ENCODE results near the gene CCDC70. TPM values are rescaled to one million over a fixed set of nuclear protein-coding genes. Genes with fewer than 3 reads are reported as not detected.

The CCDC70 gene
- total RNA-seq (2022) (not detected in 2 replicates), Bru-seq, nascent RNA (not detected), BruChase-seq, experiment 1, labeled RNA remaining after a 6-hour chase (not detected), BruChase-seq, experiment 2, labeled RNA remaining after a 2-hour chase (percentile 9 among the genes with signal in this experiment)
- long read RNA-seq: 0 reads

DNA sequence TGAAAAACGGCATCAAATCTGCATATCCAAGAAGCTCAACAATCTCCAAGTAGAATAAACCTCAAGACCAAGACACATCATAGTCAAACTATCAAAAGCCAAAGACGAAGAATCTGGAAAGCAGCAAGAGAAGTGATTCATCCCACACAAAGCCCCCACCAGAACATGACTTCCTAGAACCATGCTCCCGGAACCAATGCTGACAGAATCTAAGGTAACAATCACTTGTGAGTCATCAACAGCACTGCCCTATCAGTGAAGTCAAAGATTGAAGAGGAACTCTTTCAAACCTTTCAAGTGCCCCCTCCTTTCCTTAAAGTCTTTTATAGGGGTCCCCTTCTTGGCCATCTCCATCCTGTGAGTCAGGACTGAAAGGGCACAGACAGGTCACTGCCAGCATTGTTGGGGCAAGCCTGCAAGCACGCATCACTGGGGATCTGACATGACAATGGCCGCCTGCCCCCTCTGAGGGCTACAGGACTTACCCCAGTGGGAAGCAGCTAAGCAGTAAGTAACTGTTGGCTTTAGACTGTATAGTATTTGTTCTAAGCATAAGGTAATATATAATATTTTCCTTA is at the start of gene CCDC70:
Gene CCDC70 (plus strand): TSS at position 247 of the 578 bp plus-strand sequence. CDS start 3,443 bp downstream, outside the sequence.
- no peaks in the 10 kb centered on the region for H3K4me1 Mint-ChIP-seq (ENCODE audit: insufficient read depth, unreplicated experiment)
- TF ChIP-seq, protein P1, sequence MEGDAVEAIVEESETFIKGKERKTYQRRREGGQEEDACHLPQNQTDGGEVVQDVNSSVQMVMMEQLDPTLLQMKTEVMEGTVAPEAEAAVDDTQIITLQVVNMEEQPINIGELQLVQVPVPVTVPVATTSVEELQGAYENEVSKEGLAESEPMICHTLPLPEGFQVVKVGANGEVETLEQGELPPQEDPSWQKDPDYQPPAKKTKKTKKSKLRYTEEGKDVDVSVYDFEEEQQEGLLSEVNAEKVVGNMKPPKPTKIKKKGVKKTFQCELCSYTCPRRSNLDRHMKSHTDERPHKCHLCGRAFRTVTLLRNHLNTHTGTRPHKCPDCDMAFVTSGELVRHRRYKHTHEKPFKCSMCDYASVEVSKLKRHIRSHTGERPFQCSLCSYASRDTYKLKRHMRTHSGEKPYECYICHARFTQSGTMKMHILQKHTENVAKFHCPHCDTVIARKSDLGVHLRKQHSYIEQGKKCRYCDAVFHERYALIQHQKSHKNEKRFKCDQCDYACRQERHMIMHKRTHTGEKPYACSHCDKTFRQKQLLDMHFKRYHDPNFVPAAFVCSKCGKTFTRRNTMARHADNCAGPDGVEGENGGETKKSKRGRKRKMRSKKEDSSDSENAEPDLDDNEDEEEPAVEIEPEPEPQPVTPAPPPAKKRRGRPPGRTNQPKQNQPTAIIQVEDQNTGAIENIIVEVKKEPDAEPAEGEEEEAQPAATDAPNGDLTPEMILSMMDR (IDR thresholded peaks at IDR 0.05; ENCODE audit: unreplicated experiment): no peak
- POLR2A ChIA-PET: no interaction called here
- intact Hi-C loops (cut with micrococcal nuclease): no loop called here
- no peak within 1 kb of the TSS for H3K4me3 Mint-ChIP-seq (ENCODE audit: unreplicated experiment)
- no peaks in the 10 kb centered on the region for H3K36me3 Mint-ChIP-seq (ENCODE audit: insufficient read depth, unreplicated experiment)
- CTCF ChIA-PET: interaction anchor here (0.8 to 1.3 kb wide), 5 partner anchors 10 to 130 kb away, joined by 3 to 4 read pairs (median 3); no protein-coding TSS in a partner anchor
- H3K27ac Mint-ChIP-seq (ENCODE audit: low read depth, unreplicated experiment): no peak within 1 kb of the TSS
- peak; percentile 21 for DNase-seq (ENCODE audit: unreplicated experiment)
- BruUV-seq (replicated peaks): no TSS peak
- H3K9me3 Mint-ChIP-seq (ENCODE audit: unreplicated experiment): no peaks in the 10 kb centered on the region
- no peaks in the 10 kb centered on the region for H3K27me3 Mint-ChIP-seq (ENCODE audit: insufficient read depth, unreplicated experiment)

DNA sequence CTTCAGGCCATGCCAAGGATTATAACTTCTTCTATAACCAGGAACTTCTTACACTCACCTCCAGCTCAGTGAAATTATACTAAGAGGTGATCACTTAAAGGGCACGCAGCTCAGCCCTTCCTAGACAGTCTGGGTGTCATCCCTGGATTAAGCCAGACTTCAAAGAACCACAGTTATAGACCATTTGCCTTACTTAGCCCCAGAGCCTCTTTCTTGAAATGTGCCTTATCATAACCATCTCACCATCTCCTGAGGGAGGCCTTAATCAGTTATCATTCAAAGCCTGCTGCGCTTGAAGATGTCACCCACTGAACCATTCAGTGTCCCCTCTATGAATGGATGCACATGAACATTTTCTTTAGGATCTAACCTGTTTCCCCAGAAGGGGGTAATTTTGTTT is 47.7 kb upstream of the CCDC70 start:
- intact Hi-C loops (cut with micrococcal nuclease): loop anchor here (2.0 kb wide), 1 partner anchor 19 kb away; no protein-coding TSS in a partner anchor
- Mint-ChIP-seq H3K4me1 (ENCODE audit: insufficient read depth, unreplicated experiment) (peaks cover 15% of the 10 kb centered on the region), H3K27me3 (ENCODE audit: insufficient read depth, unreplicated experiment) (peaks cover 29% of the 10 kb centered on the region), H3K36me3 (ENCODE audit: insufficient read depth, unreplicated experiment) (no peaks in the 10 kb centered on the region), H3K4me3 (ENCODE audit: unreplicated experiment) (no peak overlapping the region), H3K27ac (ENCODE audit: low read depth, unreplicated experiment) (no peak overlapping the region), H3K9me3 (ENCODE audit: unreplicated experiment) (no peaks in the 10 kb centered on the region)
- POLR2A ChIA-PET: no interaction called here
- no TSS peak for BruUV-seq (replicated peaks)
- TF ChIP-seq, protein P1 (IDR thresholded peaks at IDR 0.05; ENCODE audit: unreplicated experiment): no peak
- CTCF ChIA-PET: interaction anchor here (0.6 to 4.6 kb wide), 25 partner anchors 9 to 690 kb away, joined by 3 to 69 read pairs (median 4); partner anchors contain the start of genes CCDC70 and NEK5
- DNase-seq (ENCODE audit: unreplicated experiment): no peak

DNA sequence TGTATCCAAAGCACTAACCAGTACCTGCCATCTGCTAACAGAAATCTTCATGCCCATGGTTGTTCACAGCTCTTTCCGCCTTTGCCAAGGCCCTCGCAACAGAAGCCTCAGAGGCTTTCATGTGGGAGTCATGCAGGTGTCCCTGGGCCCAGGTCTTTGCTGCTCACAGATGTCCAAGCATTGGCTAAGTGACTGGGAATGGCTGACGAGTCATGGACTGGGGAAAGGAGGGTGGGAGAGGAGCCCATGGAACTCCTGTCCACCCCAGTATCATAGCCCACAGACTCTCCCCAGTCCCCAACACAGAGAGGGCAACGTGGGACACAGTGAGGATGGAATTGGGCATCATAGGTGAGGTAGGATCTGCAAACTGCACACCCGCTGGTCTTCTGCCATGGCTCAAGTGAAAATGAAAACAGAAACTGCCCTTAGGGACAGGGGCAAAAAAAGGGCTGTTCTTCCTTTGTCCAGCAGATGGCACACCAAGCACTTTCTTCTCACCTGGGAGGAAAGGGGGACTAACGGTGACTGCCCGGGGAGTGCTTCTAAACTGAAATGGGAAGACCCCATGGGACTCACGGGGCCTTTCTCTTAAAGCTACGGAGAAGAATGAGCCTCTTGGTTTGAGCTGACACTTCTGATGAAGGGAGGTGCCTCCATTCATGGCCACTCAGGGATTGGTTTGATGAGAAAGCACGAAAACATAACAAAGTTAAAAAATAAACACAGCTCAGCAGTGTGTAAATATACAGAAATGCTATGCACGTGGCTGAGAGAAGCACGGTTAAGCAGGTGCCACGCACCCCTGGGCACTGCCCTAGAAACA is 46.7 kb upstream of the CCDC70 start:
- no TSS peak for BruUV-seq (replicated peaks)
- TF ChIP-seq, protein P1 (IDR thresholded peaks at IDR 0.05; ENCODE audit: unreplicated experiment): peak; percentile 80
- peaks cover 15% of the 10 kb centered on the region for H3K4me1 Mint-ChIP-seq (ENCODE audit: insufficient read depth, unreplicated experiment)

More for the DNA sequence above, 46.7 kb upstream of the CCDC70 start:
- no peaks in the 10 kb centered on the region for H3K36me3 Mint-ChIP-seq (ENCODE audit: insufficient read depth, unreplicated experiment)
- POLR2A ChIA-PET: interaction anchor here (0.7 to 1.8 kb wide), 4 partner anchors 12 to 1818 kb away, joined by 3 to 6 read pairs (median 4); no protein-coding TSS in a partner anchor
- peak overlapping the region; percentile 39 for H3K4me3 Mint-ChIP-seq (ENCODE audit: unreplicated experiment)
- intact Hi-C loops (cut with micrococcal nuclease): loop anchor here (1.0 to 2.0 kb wide), 3 partner anchors 18 to 312 kb away; no protein-coding TSS in a partner anchor
- no peak overlapping the region for H3K27ac Mint-ChIP-seq (ENCODE audit: low read depth, unreplicated experiment)
- CTCF ChIA-PET: interaction anchor here (0.6 to 4.6 kb wide), 59 partner anchors 8 to 691 kb away, joined by 3 to 69 read pairs (median 4); partner anchors contain the start of genes CCDC70, NEK5 and TMEM272
- DNase-seq (ENCODE audit: unreplicated experiment): peak; percentile 82
- H3K27me3 Mint-ChIP-seq (ENCODE audit: insufficient read depth, unreplicated experiment): peaks cover 37% of the 10 kb centered on the region
- no peaks in the 10 kb centered on the region for H3K9me3 Mint-ChIP-seq (ENCODE audit: unreplicated experiment)

Measured in MCF 10A (cell line).